GM06990 (cell line): ENCODE results near the gene TGM3.

Experiments
- DNase-seq: peaks from one replicate; pipeline ENCODE4 v3.0.0-alpha.2; 2011; ENCODE audit not compliant: insufficient read length; ENCODE audit errors: extremely low read depth
- H3K27me3 ChIP-seq: replicated peaks from 2 replicates; pipeline ENCODE4 v1.6.0; 2011; ENCODE audit warnings: low read length; ENCODE audit not compliant: control insufficient read depth, insufficient read depth
- H3K36me3 ChIP-seq: 2 replicates; pipeline ENCODE4 v1.5.1; 2011; ENCODE audit warnings: low read length; ENCODE audit not compliant: control insufficient read depth, insufficient read depth
- H3K4me3 ChIP-seq: replicated peaks from 2 replicates; pipeline ENCODE4 v1.5.1; 2011; ENCODE audit warnings: low read depth, mild to moderate bottlenecking, control low read depth, low read length
- TF ChIP-seq, protein P1 (sequence below): IDR thresholded peaks from 2 replicates; pipeline ENCODE4 v1.5.1; 2011; ENCODE audit warnings: low read length, control low read depth, mild to moderate bottlenecking, inconsistent platforms; ENCODE audit not compliant: insufficient read depth, poor library complexity, severe bottlenecking

Gene TGM3

DNA sequence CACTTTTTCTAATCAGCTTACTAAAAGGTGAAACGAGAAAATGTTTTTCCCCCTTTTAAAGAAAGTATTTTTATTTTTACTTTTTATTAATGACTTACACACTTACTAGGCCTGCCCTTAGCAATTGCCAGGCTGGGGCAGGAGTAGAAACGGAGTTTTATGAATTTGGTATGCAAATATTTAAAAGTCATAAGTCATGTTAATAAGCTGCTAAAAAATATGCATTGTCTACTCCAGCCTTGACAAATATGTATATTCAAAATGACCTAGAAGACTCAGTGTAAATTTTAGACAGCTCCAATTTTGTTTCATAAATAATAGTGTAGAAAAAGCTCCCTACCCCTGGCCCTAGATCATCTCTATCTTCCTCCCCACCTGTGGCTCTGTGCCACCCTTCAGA lies 67.4 kb downstream of the TGM3 start:
- Histone ChIP-seq H3K27me3 (no peaks in the 10 kb centered on the region), H3K36me3 (no peaks in the 10 kb centered on the region), H3K4me3 (no peak overlapping the region)
- TF ChIP-seq, protein P1, sequence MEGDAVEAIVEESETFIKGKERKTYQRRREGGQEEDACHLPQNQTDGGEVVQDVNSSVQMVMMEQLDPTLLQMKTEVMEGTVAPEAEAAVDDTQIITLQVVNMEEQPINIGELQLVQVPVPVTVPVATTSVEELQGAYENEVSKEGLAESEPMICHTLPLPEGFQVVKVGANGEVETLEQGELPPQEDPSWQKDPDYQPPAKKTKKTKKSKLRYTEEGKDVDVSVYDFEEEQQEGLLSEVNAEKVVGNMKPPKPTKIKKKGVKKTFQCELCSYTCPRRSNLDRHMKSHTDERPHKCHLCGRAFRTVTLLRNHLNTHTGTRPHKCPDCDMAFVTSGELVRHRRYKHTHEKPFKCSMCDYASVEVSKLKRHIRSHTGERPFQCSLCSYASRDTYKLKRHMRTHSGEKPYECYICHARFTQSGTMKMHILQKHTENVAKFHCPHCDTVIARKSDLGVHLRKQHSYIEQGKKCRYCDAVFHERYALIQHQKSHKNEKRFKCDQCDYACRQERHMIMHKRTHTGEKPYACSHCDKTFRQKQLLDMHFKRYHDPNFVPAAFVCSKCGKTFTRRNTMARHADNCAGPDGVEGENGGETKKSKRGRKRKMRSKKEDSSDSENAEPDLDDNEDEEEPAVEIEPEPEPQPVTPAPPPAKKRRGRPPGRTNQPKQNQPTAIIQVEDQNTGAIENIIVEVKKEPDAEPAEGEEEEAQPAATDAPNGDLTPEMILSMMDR = no peak
- DNase-seq = no peak

- no peaks in the 10 kb centered on the region for H3K27me3 ChIP-seq
- no peak overlapping the region for H3K4me3 ChIP-seq
- TF ChIP-seq, protein P1 = no peak
- DNase-seq = no peak
- H3K36me3 ChIP-seq = no peaks in the 10 kb centered on the region
These were observed 67.8 kb downstream of the TGM3 start for GRCh38 chr20:2363587-2363986.

GRCh38 chr20:2364044-2364443 lies 68.2 kb downstream of the TGM3 start:
- Histone ChIP-seq H3K27me3 (no peaks in the 10 kb centered on the region), H3K4me3 (no peak overlapping the region), H3K36me3 (no peaks in the 10 kb centered on the region)
- TF ChIP-seq, protein P1 = no peak
- DNase-seq = no peak

DNA sequence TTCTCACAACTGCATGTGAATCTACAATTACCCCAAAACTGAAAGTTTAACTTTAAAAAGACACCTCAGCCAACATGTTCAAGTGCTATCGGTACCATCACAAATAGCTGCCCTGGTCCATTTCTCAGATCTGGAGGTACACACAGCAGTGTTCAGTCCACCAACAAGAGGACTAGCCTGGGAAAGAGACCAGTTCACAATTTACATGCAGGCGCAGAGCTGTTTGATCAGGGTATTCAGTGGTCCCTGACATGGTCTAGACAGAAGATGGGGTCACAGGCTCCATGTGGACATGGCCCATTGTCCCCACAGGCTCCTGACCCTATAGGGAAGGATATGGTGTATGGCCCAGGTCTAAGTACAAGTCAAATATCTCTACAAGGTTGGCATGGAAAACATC lies 69.3 kb downstream of the TGM3 start:
- no peak for DNase-seq
- Histone ChIP-seq H3K36me3 (no peaks in the 10 kb centered on the region), H3K27me3 (no peaks in the 10 kb centered on the region), H3K4me3 (no peak overlapping the region)
- TF ChIP-seq, protein P1 = no peak

- no peaks in the 10 kb centered on the region for H3K36me3 ChIP-seq
- TF ChIP-seq, protein P1 = no peak
- H3K27me3 ChIP-seq = no peaks in the 10 kb centered on the region
- no peak overlapping the region for H3K4me3 ChIP-seq
- DNase-seq = no peak
These were observed 69.9 kb downstream of the TGM3 start for GRCh38 chr20:2365666-2366065.

DNA sequence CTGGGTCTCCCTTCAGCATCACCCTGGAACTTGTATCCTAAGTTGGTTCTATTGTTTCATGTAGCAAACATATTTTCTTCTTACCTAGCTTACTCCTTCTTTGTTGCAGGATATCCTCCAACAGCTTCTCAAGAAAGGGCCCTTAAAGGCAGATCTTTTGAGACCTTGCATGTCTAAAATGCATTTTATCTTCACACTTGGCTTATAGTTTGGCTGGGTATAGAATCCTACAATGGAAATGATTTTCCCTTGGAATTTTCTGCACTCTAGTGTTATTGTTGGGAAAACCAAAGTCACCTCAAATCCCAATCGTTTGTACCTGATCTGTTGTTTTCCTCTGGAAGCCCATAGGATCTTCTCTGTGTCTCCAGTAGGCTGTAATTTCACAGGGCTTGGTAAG lies 72.8 kb downstream of the TGM3 start:
- TF ChIP-seq, protein P1 = no peak
- no peaks in the 10 kb centered on the region for H3K27me3 ChIP-seq
- no peak for DNase-seq

More for the DNA sequence above, 72.8 kb downstream of the TGM3 start:
- no peaks in the 10 kb centered on the region for H3K36me3 ChIP-seq
- H3K4me3 ChIP-seq = no peak overlapping the region
